Limb (tissue), 2 donors: ENCODE measurements around the gene FAM124B.
"Not testable (repeated sequence)": the region's sequence is repeated elsewhere in the genome, so short reads cannot be mapped to it uniquely, and the experiment has no call there.

Experiments
- DNase-seq, 2 donors: peaks; one replicate each; pipeline ENCODE4 v3.0.0-alpha.2; 2016; ENCODE audit errors: extremely low spot score in 2 of 2

The FAM124B gene

GRCh38 chr2:224416656-224417360 is 14.9 kb upstream of the FAM124B start:
- no peak for DNase-seq

GRCh38 chr2:224413381-224413780 is 11.5 kb upstream of the FAM124B start:
- DNase-seq = no peak

GRCh38 chr2:224412141-224413015 is 10.5 kb upstream of the FAM124B start:
- peak; percentile 43 to 46 for DNase-seq

- no peak for DNase-seq
These were observed 9.1 kb upstream of the FAM124B start for GRCh38 chr2:224410946-224411561.

GRCh38 chr2:224408676-224409075 is 6.8 kb upstream of the FAM124B start:
- DNase-seq = no peak

- DNase-seq = no peak
These were observed 5.4 kb upstream of the FAM124B start for GRCh38 chr2:224407241-224407701.

- DNase-seq = no peak
These were observed 4.0 kb upstream of the FAM124B start for GRCh38 chr2:224405841-224406370.

GRCh38 chr2:224405412-224405811 is 3.5 kb upstream of the FAM124B start:
- DNase-seq = no peak

GRCh38 chr2:224404796-224405195 is 2.9 kb upstream of the FAM124B start:
- no peak for DNase-seq

- no peak for DNase-seq
These were observed 1.8 kb upstream of the FAM124B start for GRCh38 chr2:224403657-224404056.

GRCh38 chr2:224400886-224401632 is 848 bp downstream of the FAM124B start:
- no peak for DNase-seq

- DNase-seq = no peak
These were observed 1.6 kb downstream of the FAM124B start for GRCh38 chr2:224400174-224400810.

- DNase-seq = no peak
These were observed 3.6 kb downstream of the FAM124B start for GRCh38 chr2:224398289-224398688.

- not testable (repeated sequence) for DNase-seq
These were observed 4.8 kb downstream of the FAM124B start for GRCh38 chr2:224397100-224397499.

GRCh38 chr2:224395620-224396390 is 6.1 kb downstream of the FAM124B start:
- no peak for DNase-seq

GRCh38 chr2:224393157-224393872 is 8.6 kb downstream of the FAM124B start:
- no peak for DNase-seq

- DNase-seq = no peak
These were observed 9.4 kb downstream of the FAM124B start for GRCh38 chr2:224392545-224392944.

- DNase-seq = no peak
These were observed 12.6 kb downstream of the FAM124B start for GRCh38 chr2:224389317-224389716.

GRCh38 chr2:224386876-224387275 is 15.0 kb downstream of the FAM124B start:
- DNase-seq = no peak
